Fibroblast of lung (primary cell): ENCODE results near the gene POLN. TPM values are rescaled to one million over a fixed set of nuclear protein-coding genes. Genes with fewer than 3 reads are reported as not detected.

ENCODE experiments used
- DNase-seq, 2 donors: peaks; one replicate each; pipeline versions ENCODE4 v3.0.0 to v3.0.0-alpha.2; 2010; ENCODE audit warnings: low read depth in 2 of 2
- H2AFZ ChIP-seq: 2 replicates; pipeline ENCODE4 v1.5.1; 2012; ENCODE audit warnings: low read length, control low read depth, inconsistent platforms
- H3K27ac ChIP-seq: 2 replicates; pipeline ENCODE4 v1.5.1; 2011; ENCODE audit warnings: low read length, control low read depth; ENCODE audit not compliant: insufficient read depth
- H3K27me3 ChIP-seq: 2 replicates; pipeline ENCODE4 v1.5.1; 2011; ENCODE audit warnings: mild to moderate bottlenecking, low read length; ENCODE audit not compliant: control insufficient read depth, insufficient read depth
- H3K36me3 ChIP-seq: 2 replicates; pipeline ENCODE4 v1.5.1; 2011; ENCODE audit warnings: low read length; ENCODE audit not compliant: control insufficient read depth, insufficient read depth
- H3K4me1 ChIP-seq: 2 replicates; pipeline ENCODE4 v1.5.1; 2011; ENCODE audit warnings: low read length; ENCODE audit not compliant: control insufficient read depth, insufficient read depth; ENCODE audit errors: extremely low read depth
- H3K4me2 ChIP-seq: 2 replicates; pipeline ENCODE4 v1.5.1; 2011; ENCODE audit warnings: low read length, control low read depth; ENCODE audit not compliant: insufficient read depth; ENCODE audit errors: extremely low read depth
- H3K4me3 ChIP-seq, 4 experiments: fragments of 200-600 bp in 1 of 4; sonication (generic) in 1 of 4; replicated peaks in 1 of 4; 2 replicates each; pipeline ENCODE4 v1.5.1; 2011 to 2016; ENCODE audit warnings: low read length in 4 of 4, low read depth in 3 of 4, mild to moderate bottlenecking in 3 of 4, control low read depth in 2 of 4, inconsistent platforms in 1 of 4, mixed read lengths in 1 of 4; ENCODE audit not compliant: insufficient read depth in 1 of 4; ENCODE audit errors: control extremely low read depth in 1 of 4
- H3K79me2 ChIP-seq: 2 replicates; pipeline ENCODE4 v1.5.1; 2012; ENCODE audit warnings: mild to moderate bottlenecking, low read length, inconsistent platforms; ENCODE audit not compliant: control insufficient read depth, insufficient read depth
- H3K9ac ChIP-seq: 2 replicates; pipeline ENCODE4 v1.5.1; 2011; ENCODE audit warnings: mild to moderate bottlenecking, low read length, control low read depth; ENCODE audit not compliant: insufficient read depth
- H3K9me3 ChIP-seq: 2 replicates; pipeline ENCODE4 v1.5.1; 2012; ENCODE audit warnings: low read depth, low read length; ENCODE audit not compliant: control insufficient read depth, insufficient read depth
- H4K20me1 ChIP-seq: 2 replicates; pipeline ENCODE4 v1.5.1; 2011; ENCODE audit warnings: low read length; ENCODE audit not compliant: control insufficient read depth, insufficient read depth; ENCODE audit errors: extremely low read depth
- CTCF ChIP-seq, 2 donors: IDR thresholded peaks in 1 of 2; conservative IDR thresholded peaks in 1 of 2; 1 replicate in 1 of 2; 2 replicates in 1 of 2; pipeline ENCODE4 v1.5.1; 2011 to 2012; ENCODE audit warnings: low read length in 2 of 2, control low read depth in 1 of 2, inconsistent platforms in 1 of 2, low read depth in 1 of 2, mild to moderate bottlenecking in 1 of 2
- EZH2 ChIP-seq: IDR thresholded peaks from 2 replicates; pipeline ENCODE4 v1.5.1; 2012; ENCODE audit warnings: low read length, control low read depth, mild to moderate bottlenecking; ENCODE audit errors: missing control alignments
- polyA plus RNA-seq, 2 donors: library from polyadenylated mRNA; depleted of rRNA in 1 of 2; stranded (reverse) in 1 of 2; unstranded in 1 of 2; fragments of >200 nt; gene quantifications; 2 replicates each; pipeline ENCODE4 v1.2.1, GENCODE V29; 2011 to 2012; ENCODE audit warnings: missing spikeins in 1 of 2
- total RNA-seq: library from RNA; depleted of rRNA; stranded (reverse); fragments of >200 nt; gene quantifications from 2 replicates; pipeline ENCODE4 v1.2.1, GENCODE V29; 2014

The POLN gene
- total and polyA plus RNA-seq, 2 donors (not counting 1 experiment from before 2014, with no cell fraction given): 0.58 to 5.6 TPM

GRCh38 chr4:2078584-2078983 lies 163.3 kb downstream of the POLN start:
- TF ChIP-seq EZH2 (no peak), CTCF (conservative IDR thresholded peaks at IDR 0.05 in 1 of 2, IDR thresholded peaks at IDR 0.05 in 1 of 2; ENCODE audit: low read depth in 1 of 2, low read length in 2 of 2) (no peak)
- no peaks in the 10 kb centered on the region for H3K27me3 ChIP-seq
- no peaks in the 10 kb centered on the region for H3K79me2 ChIP-seq
- H3K9me3 ChIP-seq: no peaks in the 10 kb centered on the region
- H3K27ac ChIP-seq: no peak overlapping the region
- H3K9ac ChIP-seq: no peak overlapping the region
- no peaks in the 10 kb centered on the region for H3K4me1 ChIP-seq
- no peak for DNase-seq
- H4K20me1 ChIP-seq: no peaks in the 10 kb centered on the region
- no peaks in the 10 kb centered on the region for H3K36me3 ChIP-seq
- H2AFZ ChIP-seq: no peak overlapping the region
- H3K4me2 ChIP-seq: no peak overlapping the region
- no peak overlapping the region for H3K4me3 ChIP-seq

GRCh38 chr4:2077537-2078460 lies 164.1 kb downstream of the POLN start:
- H2AFZ ChIP-seq: no peak overlapping the region
- TF ChIP-seq CTCF (conservative IDR thresholded peaks at IDR 0.05 in 1 of 2, IDR thresholded peaks at IDR 0.05 in 1 of 2; ENCODE audit: low read depth in 1 of 2, low read length in 2 of 2) (no peak), EZH2 (no peak)
- H3K27ac ChIP-seq: no peak overlapping the region
- H3K9ac ChIP-seq: no peak overlapping the region
- H3K9me3 ChIP-seq: no peaks in the 10 kb centered on the region
- H3K4me2 ChIP-seq: no peak overlapping the region
- H3K79me2 ChIP-seq: no peaks in the 10 kb centered on the region
- no peaks in the 10 kb centered on the region for H4K20me1 ChIP-seq
- no peaks in the 10 kb centered on the region for H3K27me3 ChIP-seq
- H3K36me3 ChIP-seq: no peaks in the 10 kb centered on the region
- no peak overlapping the region for H3K4me3 ChIP-seq
- no peak for DNase-seq
- no peaks in the 10 kb centered on the region for H3K4me1 ChIP-seq

DNA sequence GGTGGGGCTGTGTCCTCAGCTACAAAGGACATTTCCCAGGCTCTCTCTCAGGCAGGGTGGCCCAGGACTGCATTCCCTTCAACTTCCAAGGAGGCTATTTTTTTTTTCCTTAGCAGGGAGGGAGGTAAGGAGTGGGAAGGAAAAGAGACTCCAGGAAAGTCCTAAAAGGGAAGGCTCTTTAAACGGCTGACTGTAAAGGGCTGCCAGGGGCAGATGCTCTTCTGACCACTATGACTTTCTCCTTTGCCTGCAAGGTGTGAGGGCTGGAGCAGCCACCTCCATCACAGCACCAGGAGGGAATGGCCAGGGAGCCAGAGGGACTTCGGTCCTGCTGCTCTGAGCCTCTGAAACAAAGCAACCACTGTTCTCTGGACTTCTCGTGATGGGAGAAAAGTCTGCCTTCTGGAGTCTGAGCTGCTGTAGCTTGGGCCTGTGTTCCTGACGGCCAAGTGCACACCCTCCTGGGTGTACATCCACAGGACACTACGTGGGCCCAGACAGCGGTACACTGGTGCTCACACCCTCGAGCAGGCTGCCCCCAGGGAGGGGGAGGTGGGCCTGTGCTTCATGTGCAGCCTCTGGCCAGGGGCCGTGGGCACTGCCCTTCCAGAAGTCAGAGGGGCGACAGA lies 164.9 kb downstream of the POLN start:
- H3K79me2 ChIP-seq: no peaks in the 10 kb centered on the region
- no peak for TF ChIP-seq CTCF (conservative IDR thresholded peaks at IDR 0.05 in 1 of 2, IDR thresholded peaks at IDR 0.05 in 1 of 2; ENCODE audit: low read depth in 1 of 2, low read length in 2 of 2)
- no peak for TF ChIP-seq EZH2
- H3K27me3 ChIP-seq: no peaks in the 10 kb centered on the region
- no peaks in the 10 kb centered on the region for H3K4me1 ChIP-seq
- H3K9me3 ChIP-seq: no peaks in the 10 kb centered on the region
- no peaks in the 10 kb centered on the region for H4K20me1 ChIP-seq
- H3K4me2 ChIP-seq: no peak overlapping the region
- no peak overlapping the region for H2AFZ ChIP-seq
- no peak overlapping the region for H3K9ac ChIP-seq
- no peak overlapping the region for H3K4me3 ChIP-seq
- no peak overlapping the region for H3K27ac ChIP-seq
- DNase-seq: no peak
- H3K36me3 ChIP-seq: no peaks in the 10 kb centered on the region
